GM19395 (cell line): ENCODE results near the gene CAMTA1.

Experiments
- ATAC-seq: cut with Tn5 transposase; IDR thresholded peaks from one replicate; pipeline ENCODE4 v1.9.1; 2021; ENCODE audit warnings: mild to moderate bottlenecking, moderate library complexity; ENCODE audit not compliant: unreplicated experiment

CAMTA1 gene

DNA sequence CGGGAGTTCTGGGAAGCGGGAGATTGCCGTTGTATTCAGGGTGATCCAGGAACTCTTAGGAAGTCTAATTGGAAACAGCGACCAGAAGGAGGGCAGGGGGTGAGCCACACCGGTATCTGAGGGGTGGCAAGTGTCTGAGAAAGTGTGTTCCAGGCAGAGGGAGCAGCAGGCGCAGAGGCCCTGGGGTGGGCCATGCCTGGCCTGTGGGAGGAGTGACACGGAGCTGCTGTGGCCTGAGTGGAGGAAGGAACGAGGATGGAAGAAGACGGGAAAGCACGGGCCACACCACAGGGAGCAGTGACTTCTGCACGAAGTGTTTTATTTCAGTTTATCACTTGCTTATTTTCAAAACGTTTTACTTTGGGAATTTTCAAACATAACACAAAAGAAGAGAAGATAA lies 1010.2 kb downstream of the CAMTA1 start:
- ATAC-seq, result no peak

DNA sequence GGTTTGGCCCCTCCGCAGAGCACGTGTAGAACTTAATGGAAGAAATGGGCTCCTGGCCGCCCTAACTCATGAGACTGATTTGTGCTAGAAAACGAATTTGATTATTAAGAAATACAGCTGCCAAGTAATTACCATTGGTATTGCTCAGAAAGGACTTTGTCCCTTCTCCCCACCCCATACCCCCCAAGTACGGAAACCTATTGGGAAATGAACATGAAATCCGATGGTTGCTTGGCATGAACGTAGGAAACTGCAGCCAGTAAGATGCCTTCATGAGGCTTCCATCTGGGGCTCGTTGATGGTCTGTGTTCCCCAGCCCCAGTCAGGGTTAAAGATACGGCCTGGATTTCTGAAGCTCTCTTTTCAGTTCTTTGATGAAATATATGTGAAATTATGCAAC lies 1020.2 kb downstream of the CAMTA1 start:
- no peak for ATAC-seq

- ATAC-seq, result no peak
These were observed 1023.1 kb downstream of the CAMTA1 start for GRCh38 chr1:7808253-7808844.

GRCh38 chr1:7809742-7810141 lies 1024.5 kb downstream of the CAMTA1 start:
- no peak for ATAC-seq

- ATAC-seq, result no peak
These were observed 1025.1 kb downstream of the CAMTA1 start for GRCh38 chr1:7810395-7810794.

DNA sequence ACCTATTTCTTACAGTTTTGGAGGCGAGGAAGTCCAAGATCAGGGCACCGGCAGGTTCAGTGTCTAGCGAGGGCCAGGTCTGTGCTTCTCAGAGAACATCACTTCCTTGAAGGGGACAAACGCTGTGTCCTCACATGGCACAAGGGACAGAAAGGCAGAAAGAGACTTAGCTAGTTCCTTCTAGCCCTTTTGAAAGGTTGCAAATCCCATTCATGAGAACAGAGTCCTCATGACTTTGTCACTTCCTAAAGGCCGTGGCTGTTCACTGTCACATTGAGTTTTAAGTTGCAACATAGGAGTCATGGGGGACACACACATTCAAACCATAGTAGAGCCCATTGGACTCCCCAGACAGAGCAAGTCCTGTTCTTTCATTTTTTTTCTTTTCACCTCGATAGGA lies 1026.2 kb downstream of the CAMTA1 start:
- ATAC-seq, result no peak

GRCh38 chr1:7813677-7814373 lies 1028.6 kb downstream of the CAMTA1 start:
- no peak for ATAC-seq
